Gastroesophageal sphincter (tissue), 2 donors: Measurements from ENCODE around the gene ARID3A.
"Not testable (repeated sequence)": the region's sequence is repeated elsewhere in the genome, so short reads cannot be mapped to it uniquely, and the experiment has no call there.

Experiments
- POLR2A ChIP-seq, 2 donors: fragments of 450-650 bp; IDR thresholded peaks; one replicate each; pipeline ENCODE4 v1.6.1; 2017; ENCODE audit warnings: antibody characterized with exemption in 2 of 2, mild to moderate bottlenecking in 2 of 2, moderate library complexity in 1 of 2
- POLR2AphosphoS5 ChIP-seq: sonication (generic); formaldehyde crosslinking; IDR thresholded peaks from one replicate; pipeline ENCODE4 v1.6.1; 2017; ENCODE audit warnings: antibody characterized with exemption

DNA sequence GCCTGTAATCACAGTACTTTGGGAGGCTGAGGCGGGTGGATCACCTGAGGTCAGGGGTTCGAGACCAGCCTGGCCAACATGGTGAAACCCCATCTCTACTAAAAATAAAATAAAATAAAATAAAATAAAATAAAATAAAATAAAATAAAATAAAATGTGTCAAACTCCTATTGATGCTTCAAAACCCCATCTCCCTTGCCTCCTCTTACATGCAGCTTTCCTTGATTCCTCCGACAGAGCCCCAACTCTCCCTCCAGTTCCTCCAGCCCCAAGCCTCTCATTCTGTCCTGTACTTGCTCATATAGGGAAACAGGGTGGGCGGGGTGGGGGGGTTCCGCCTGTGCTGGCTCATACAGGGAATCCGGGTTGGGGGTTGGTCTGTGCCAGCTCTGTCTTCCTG, 99.2 kb downstream of the ARID3A start:
- TF ChIP-seq POLR2A (IDR thresholded peaks at IDR 0.05); POLR2AphosphoS5: not testable (repeated sequence)
